ENCODE data around the gene SLC15A5. TPM values are rescaled to one million over a fixed set of nuclear protein-coding genes. Genes with fewer than 3 reads are reported as not detected.

SLC15A5 gene
- total RNA-seq, 1 donor from 2014 or later = not detected

DNA sequence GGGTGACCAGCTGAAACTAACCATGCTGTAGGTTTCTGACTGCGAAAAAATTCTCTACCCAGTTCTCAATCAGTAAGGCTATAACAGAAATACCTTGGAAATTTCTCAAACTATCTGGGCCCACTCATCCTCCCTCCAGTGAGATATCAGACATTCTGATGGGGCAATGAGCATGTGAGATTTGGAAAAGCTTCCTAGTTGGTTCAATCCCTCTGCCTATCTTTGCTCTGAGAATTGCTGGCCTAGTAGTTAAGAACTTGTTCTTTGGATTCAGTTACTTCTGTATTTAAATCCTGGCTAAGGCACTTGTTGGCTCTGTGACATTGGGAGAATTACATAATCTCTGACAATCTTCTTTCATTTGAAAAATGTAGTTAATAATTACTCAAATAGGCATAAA lies 119.4 kb downstream of the SLC15A5 start:
- no peak for DNase-seq (ENCODE audit: low spot score in 2 of 2)
- Histone ChIP-seq H3K27ac (no peak overlapping the region), H3K27me3 (no peaks in the 10 kb centered on the region), H3K4me1 (no peaks in the 10 kb centered on the region), H3K36me3 (no peaks in the 10 kb centered on the region), H3K4me3 (no peak overlapping the region), H3K9me3 (no peaks in the 10 kb centered on the region)
- intact Hi-C loops (cut with DNase I) = no loop called here
- TF ChIP-seq, protein P1, sequence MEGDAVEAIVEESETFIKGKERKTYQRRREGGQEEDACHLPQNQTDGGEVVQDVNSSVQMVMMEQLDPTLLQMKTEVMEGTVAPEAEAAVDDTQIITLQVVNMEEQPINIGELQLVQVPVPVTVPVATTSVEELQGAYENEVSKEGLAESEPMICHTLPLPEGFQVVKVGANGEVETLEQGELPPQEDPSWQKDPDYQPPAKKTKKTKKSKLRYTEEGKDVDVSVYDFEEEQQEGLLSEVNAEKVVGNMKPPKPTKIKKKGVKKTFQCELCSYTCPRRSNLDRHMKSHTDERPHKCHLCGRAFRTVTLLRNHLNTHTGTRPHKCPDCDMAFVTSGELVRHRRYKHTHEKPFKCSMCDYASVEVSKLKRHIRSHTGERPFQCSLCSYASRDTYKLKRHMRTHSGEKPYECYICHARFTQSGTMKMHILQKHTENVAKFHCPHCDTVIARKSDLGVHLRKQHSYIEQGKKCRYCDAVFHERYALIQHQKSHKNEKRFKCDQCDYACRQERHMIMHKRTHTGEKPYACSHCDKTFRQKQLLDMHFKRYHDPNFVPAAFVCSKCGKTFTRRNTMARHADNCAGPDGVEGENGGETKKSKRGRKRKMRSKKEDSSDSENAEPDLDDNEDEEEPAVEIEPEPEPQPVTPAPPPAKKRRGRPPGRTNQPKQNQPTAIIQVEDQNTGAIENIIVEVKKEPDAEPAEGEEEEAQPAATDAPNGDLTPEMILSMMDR (IDR thresholded peaks at IDR 0.05) = no peak

- no peaks in the 10 kb centered on the region for H3K9me3 ChIP-seq
- TF ChIP-seq, protein P1 (IDR thresholded peaks at IDR 0.05) = no peak
- intact Hi-C loops (cut with DNase I) = no loop called here
- no peak overlapping the region for H3K27ac ChIP-seq
- H3K4me3 ChIP-seq = no peak overlapping the region
- no peaks in the 10 kb centered on the region for H3K27me3 ChIP-seq
- H3K36me3 ChIP-seq = no peaks in the 10 kb centered on the region
- DNase-seq (ENCODE audit: low spot score in 2 of 2) = no peak
- H3K4me1 ChIP-seq = no peaks in the 10 kb centered on the region
Observed at GRCh38 chr12:16155938-16156337, 121.5 kb downstream of the SLC15A5 start.

DNA sequence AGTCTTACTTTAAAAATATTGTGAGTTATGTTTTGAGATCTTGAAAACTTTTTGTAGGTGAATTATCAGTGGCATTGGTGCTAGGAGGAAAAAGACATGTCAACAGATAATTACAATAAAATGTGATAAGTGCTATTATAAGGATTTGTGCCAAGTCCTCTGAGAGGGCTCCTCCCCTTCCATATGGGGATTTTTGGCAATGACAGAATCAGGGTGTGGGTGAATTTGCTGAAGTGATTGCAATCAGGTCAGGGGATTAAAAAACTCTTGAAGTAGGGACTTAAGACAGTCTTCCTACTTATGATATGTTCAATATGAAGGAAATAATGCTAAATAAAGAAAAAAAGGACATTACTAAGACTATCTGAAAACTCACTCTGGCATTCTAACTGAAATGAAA lies 122.5 kb downstream of the SLC15A5 start:
- Histone ChIP-seq H3K36me3 (no peaks in the 10 kb centered on the region), H3K9me3 (no peaks in the 10 kb centered on the region), H3K4me3 (no peak overlapping the region), H3K27me3 (no peaks in the 10 kb centered on the region), H3K4me1 (no peaks in the 10 kb centered on the region), H3K27ac (no peak overlapping the region)
- no peak for DNase-seq (ENCODE audit: low spot score in 2 of 2)
- intact Hi-C loops (cut with DNase I) = no loop called here
- TF ChIP-seq, protein P1 (IDR thresholded peaks at IDR 0.05) = no peak

DNA sequence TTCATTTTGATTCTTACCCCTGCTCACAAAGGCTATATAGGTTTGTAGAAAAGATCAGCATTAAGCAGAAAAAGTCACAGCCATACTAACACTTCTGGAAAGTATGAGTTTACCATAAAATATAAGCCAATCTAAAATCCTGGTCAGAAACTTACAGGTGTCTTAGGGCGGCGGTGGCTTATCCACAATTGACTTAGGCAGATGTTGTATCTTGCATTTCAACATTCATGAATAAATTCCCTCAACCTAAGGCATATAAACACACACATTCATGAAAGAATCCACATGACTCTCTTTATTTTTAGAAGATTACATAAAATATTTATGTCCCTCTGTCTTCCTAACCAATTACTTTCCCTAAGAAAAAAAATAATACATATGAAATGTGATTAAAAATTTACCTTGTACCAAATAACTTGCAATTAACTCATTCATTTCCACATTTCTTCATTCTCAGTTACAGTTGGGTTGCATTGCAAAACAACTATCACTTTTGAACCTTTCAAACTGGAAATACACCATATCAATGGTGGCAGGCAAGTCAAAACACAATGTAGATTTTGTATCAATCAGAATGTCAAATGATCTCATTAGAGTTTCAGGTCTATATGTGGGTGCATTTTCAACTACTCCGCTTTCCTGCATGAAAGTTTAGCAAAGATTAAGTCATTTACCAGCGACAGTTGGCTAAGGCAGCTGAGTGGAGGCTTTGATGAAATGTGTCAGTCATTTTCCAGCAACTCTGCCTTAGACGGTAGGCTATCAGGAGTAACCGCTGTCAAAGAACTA lies 124.4 kb downstream of the SLC15A5 start:
- Histone ChIP-seq H3K27me3 (no peaks in the 10 kb centered on the region), H3K4me1 (no peaks in the 10 kb centered on the region), H3K9me3 (no peaks in the 10 kb centered on the region), H3K4me3 (no peak overlapping the region), H3K27ac (no peak overlapping the region), H3K36me3 (no peaks in the 10 kb centered on the region)
- intact Hi-C loops (cut with DNase I) = no loop called here
- DNase-seq (ENCODE audit: low spot score in 2 of 2) = no peak
- TF ChIP-seq, protein P1 (IDR thresholded peaks at IDR 0.05) = no peak

- Histone ChIP-seq H3K4me1 (no peaks in the 10 kb centered on the region), H3K27ac (no peak overlapping the region), H3K36me3 (no peaks in the 10 kb centered on the region), H3K9me3 (no peaks in the 10 kb centered on the region), H3K27me3 (no peaks in the 10 kb centered on the region), H3K4me3 (no peak overlapping the region)
- no peak for DNase-seq (ENCODE audit: low spot score in 2 of 2)
- intact Hi-C loops (cut with DNase I) = no loop called here
- TF ChIP-seq, protein P1 (IDR thresholded peaks at IDR 0.05) = no peak
Observed at GRCh38 chr12:16150276-16150675, 127.2 kb downstream of the SLC15A5 start.

Data from ascending aorta (tissue), 2 donors.